Natural killer cell (primary cell): ENCODE results near the gene MPEG1. TPM values are rescaled to one million over a fixed set of nuclear protein-coding genes. Genes with fewer than 3 reads are reported as not detected.

Experiments used
- ATAC-seq, 3 donors: fragments of 150-1000 bp in 2 of 3; fragments of 200-7000 bp in 1 of 3; cut with Tn5 transposase; 1 replicate in 1 of 3; 2 replicates in 2 of 3; pipeline ENCODE4 v1.10.0; 2021; ENCODE audit warnings: mild to moderate bottlenecking in 2 of 3, moderate library complexity in 2 of 3
- DNase-seq, 2 donors: peaks; one replicate each; pipeline versions ENCODE4 v3.0.0 to v3.0.0-alpha.2; 2013 to 2021; ENCODE audit warnings: mixed read lengths in 1 of 2
- H3K27ac ChIP-seq: one replicate; pipeline ENCODE4 v1.5.1; 2013; ENCODE audit warnings: mild to moderate bottlenecking, low read length
- H3K27me3 ChIP-seq: one replicate; pipeline ENCODE4 v1.6.1; 2013; ENCODE audit warnings: low read length; ENCODE audit not compliant: control insufficient read depth, insufficient read depth
- H3K36me3 ChIP-seq: one replicate; pipeline ENCODE4 v1.6.1; 2013; ENCODE audit warnings: low read length; ENCODE audit not compliant: control insufficient read depth, insufficient read depth
- H3K4me1 ChIP-seq: one replicate; pipeline ENCODE4 v1.6.1; 2013; ENCODE audit warnings: low read length; ENCODE audit not compliant: control insufficient read depth, insufficient read depth
- H3K4me3 ChIP-seq: one replicate; pipeline ENCODE4 v1.5.1; 2013; ENCODE audit warnings: low read length
- H3K9me3 ChIP-seq: one replicate; pipeline ENCODE4 v1.6.1; 2013; ENCODE audit warnings: low read length; ENCODE audit not compliant: control insufficient read depth, insufficient read depth
- H3K27ac Mint-ChIP-seq, 2 donors: one replicate each; pipeline ENCODE4 v1.8.0; 2022; ENCODE audit warnings: mild to moderate bottlenecking in 2 of 2, mixed read lengths in 2 of 2, moderate library complexity in 1 of 2
- H3K27me3 Mint-ChIP-seq, 2 donors: one replicate each; pipeline ENCODE4 v1.8.0; 2022; ENCODE audit warnings: low read depth in 2 of 2, mixed read lengths in 2 of 2
- H3K36me3 Mint-ChIP-seq: one replicate; pipeline ENCODE4 v1.8.0; 2022; ENCODE audit warnings: mixed read lengths
- H3K4me1 Mint-ChIP-seq, 2 donors: one replicate each; pipeline ENCODE4 v1.8.0; 2022; ENCODE audit warnings: mixed read lengths in 2 of 2
- H3K4me3 Mint-ChIP-seq: one replicate; pipeline ENCODE4 v1.8.0; 2022; ENCODE audit warnings: mild to moderate bottlenecking, moderate library complexity, mixed read lengths
- H3K9me3 Mint-ChIP-seq, 2 donors: one replicate each; pipeline ENCODE4 v1.8.0; 2022; ENCODE audit warnings: mixed read lengths in 2 of 2
- WGBS: methylation state at CpG from one replicate; pipeline ENCODE4 v1.1.7; 2013; ENCODE audit warnings: missing lambda C conversion rate; ENCODE audit not compliant: insufficient coverage; 5-methylcytosine and 5-hydroxymethylcytosine counted together
- intact Hi-C: fragments of 100-400 bp; cut with micrococcal nuclease; formaldehyde crosslinking; loops from one replicate; pipeline ENCODE4 v1.14.2; 2022
- total RNA-seq, 4 donors: library from RNA; stranded (reverse); fragments of 120-200 nt in 1 of 4; gene quantifications; one replicate each; pipeline versions ENCODE4 v1.2.3 to v1.2.4, GENCODE V29; 2013 to 2022
- TF ChIP-seq, protein P1 (sequence below): fragments of 200-600 bp; IDR thresholded peaks from one replicate; pipeline ENCODE4 v1.8.0; 2022; ENCODE audit warnings: antibody characterized with exemption

Gene MPEG1
- total RNA-seq, 3 donors from 2014 or later (not counting 1 experiment from before 2014, with no cell fraction given) = 11.1 to 20.0 (median 19.6) TPM

DNA sequence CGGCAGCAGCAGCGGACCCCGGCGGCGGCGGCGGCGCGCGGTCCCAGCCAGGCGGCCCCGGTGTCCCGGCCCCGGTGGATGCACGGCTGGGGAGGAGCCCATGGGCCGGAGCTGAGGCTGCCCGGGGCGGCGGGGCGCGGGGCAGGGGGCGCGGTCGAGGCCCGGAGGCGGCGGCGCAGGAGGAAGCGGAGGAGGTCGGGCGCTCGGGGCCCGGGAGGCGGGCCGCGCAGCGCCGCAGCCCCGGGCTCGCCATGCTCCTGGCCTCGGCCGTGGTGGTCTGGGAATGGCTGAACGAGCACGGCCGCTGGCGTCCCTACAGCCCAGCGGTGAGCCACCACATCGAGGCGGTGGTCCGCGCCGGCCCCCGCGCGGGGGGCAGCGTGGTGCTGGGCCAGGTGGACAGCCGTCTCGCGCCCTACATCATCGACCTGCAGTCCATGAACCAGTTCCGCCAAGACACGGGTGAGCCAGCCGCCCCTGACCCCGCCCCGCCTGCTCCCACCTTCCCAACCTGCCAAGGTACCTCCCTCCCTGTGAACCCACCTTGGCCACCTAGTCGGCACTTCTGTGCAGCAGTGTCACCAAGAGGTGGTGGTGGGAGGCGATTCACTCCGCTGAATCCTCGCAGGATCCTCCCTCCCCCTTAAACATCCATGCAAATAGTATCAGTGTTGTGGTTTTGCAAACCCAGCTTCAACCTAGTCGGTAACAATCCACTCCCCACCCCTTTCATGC, 40.2 kb downstream of the MPEG1 start:
- H3K27ac ChIP-seq = no peak overlapping the region
- H3K4me3 ChIP-seq = peak overlapping the region; percentile 69
- Mint-ChIP-seq H3K9me3 (no peaks in the 10 kb centered on the region), H3K27me3 (peaks cover 19 to 27% of the 10 kb centered on the region in 2 donors), H3K4me3 (peak overlapping the region; percentile 88), H3K27ac (peak overlapping the region in 1 of 2 donors; percentile 40), H3K4me1 (peaks cover 7 to 9% of the 10 kb centered on the region in 2 donors), H3K36me3 (no peaks in the 10 kb centered on the region)
- peak; percentile 22 to 53 for DNase-seq
- peaks cover 9% of the 10 kb centered on the region for H3K27me3 ChIP-seq
- peak; percentile 8 to 36 (median 23) for ATAC-seq
- intact Hi-C loops = loop anchor here (5.0 kb wide), 1 partner anchor 510 kb away; no protein-coding TSS in a partner anchor
- TF ChIP-seq, protein P1, sequence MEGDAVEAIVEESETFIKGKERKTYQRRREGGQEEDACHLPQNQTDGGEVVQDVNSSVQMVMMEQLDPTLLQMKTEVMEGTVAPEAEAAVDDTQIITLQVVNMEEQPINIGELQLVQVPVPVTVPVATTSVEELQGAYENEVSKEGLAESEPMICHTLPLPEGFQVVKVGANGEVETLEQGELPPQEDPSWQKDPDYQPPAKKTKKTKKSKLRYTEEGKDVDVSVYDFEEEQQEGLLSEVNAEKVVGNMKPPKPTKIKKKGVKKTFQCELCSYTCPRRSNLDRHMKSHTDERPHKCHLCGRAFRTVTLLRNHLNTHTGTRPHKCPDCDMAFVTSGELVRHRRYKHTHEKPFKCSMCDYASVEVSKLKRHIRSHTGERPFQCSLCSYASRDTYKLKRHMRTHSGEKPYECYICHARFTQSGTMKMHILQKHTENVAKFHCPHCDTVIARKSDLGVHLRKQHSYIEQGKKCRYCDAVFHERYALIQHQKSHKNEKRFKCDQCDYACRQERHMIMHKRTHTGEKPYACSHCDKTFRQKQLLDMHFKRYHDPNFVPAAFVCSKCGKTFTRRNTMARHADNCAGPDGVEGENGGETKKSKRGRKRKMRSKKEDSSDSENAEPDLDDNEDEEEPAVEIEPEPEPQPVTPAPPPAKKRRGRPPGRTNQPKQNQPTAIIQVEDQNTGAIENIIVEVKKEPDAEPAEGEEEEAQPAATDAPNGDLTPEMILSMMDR = no peak
- under 1% methylated on average over 66 of the region's 70 CpGs for WGBS
- peaks cover 12% of the 10 kb centered on the region for H3K4me1 ChIP-seq
- H3K9me3 ChIP-seq = no peaks in the 10 kb centered on the region
- H3K36me3 ChIP-seq = no peaks in the 10 kb centered on the region

- ATAC-seq = peak; percentile 90 to 95 (median 91)
- Histone ChIP-seq H3K9me3 (no peaks in the 10 kb centered on the region), H3K4me3 (peak within 1 kb of the TSS; percentile 69), H3K27ac (peak within 1 kb of the TSS; percentile 39), H3K4me1 (peaks cover 12% of the 10 kb centered on the region), H3K27me3 (peaks cover 9% of the 10 kb centered on the region), H3K36me3 (no peaks in the 10 kb centered on the region)
- TF ChIP-seq, protein P1 = peak; percentile 84
- Mint-ChIP-seq H3K4me1 (peaks cover 7 to 9% of the 10 kb centered on the region in 2 donors), H3K9me3 (no peaks in the 10 kb centered on the region), H3K4me3 (peak within 1 kb of the TSS; percentile 88), H3K27ac (peak within 1 kb of the TSS in 1 of 2 donors; percentile 40), H3K36me3 (no peaks in the 10 kb centered on the region), H3K27me3 (peaks cover 14 to 19% of the 10 kb centered on the region in 2 donors)
- intact Hi-C loops = loop anchor here (1.0 to 5.0 kb wide), 4 partner anchors 29 to 511 kb away; partner anchors contain the start of gene FAM111A
- WGBS = under 1% methylated on average over 64 of the region's 64 CpGs
- peak; percentile 86 to 93 for DNase-seq
Measured at GRCh38 chr11:59171508-59172322, 41.0 kb downstream of the MPEG1 start, which contains the start of gene DTX4. Gene DTX4, plus strand, starts transcription at chr11:59172132. Its CDS starts 464 bp downstream, at chr11:59172596.

GRCh38 chr11:59164028-59164427, 48.7 kb downstream of the MPEG1 start:
- no peak for DNase-seq
- Mint-ChIP-seq H3K9me3 (no peaks in the 10 kb centered on the region), H3K4me1 (no peaks in the 10 kb centered on the region), H3K27ac (no peak overlapping the region), H3K4me3 (no peak overlapping the region), H3K27me3 (peaks cover 18 to 19% of the 10 kb centered on the region in 2 donors), H3K36me3 (no peaks in the 10 kb centered on the region)
- WGBS = 100% methylated on average over 2 of the region's 3 CpGs
- H3K27ac ChIP-seq = no peak overlapping the region
- TF ChIP-seq, protein P1 = no peak
- no peaks in the 10 kb centered on the region for H3K36me3 ChIP-seq
- H3K4me1 ChIP-seq = no peaks in the 10 kb centered on the region
- H3K4me3 ChIP-seq = no peak overlapping the region
- no peaks in the 10 kb centered on the region for H3K9me3 ChIP-seq
- peaks cover 5% of the 10 kb centered on the region for H3K27me3 ChIP-seq
- no peak for ATAC-seq
- intact Hi-C loops = no loop called here

Other genes starting within 250 kb of the MPEG1 start
- not detected for gene GLYATL1B, start 126.6 kb downstream of the MPEG1 start, total RNA-seq
- gene FAM111B, start 105.7 kb downstream of the MPEG1 start, total RNA-seq = 1 to 10 TPM; 1.2 to 1.9 (median 1.4) TPM
- gene FAM111A, start 70.1 kb downstream of the MPEG1 start, total RNA-seq = 100 to 1,000 TPM in 2 of 3 donors, 10 to 100 TPM in 1; 93.7 to 125 (median 102) TPM
- gene DTX4, start 40.8 kb downstream of the MPEG1 start, total RNA-seq = under 1 TPM; 0.21 to 0.90 (median 0.59) TPM
- not detected for gene OR5AN1, start 146.0 kb upstream of the MPEG1 start, total RNA-seq
- not detected for gene OR5A2, start 213.5 kb upstream of the MPEG1 start, total RNA-seq
- gene OR5A1, start 223.5 kb upstream of the MPEG1 start, total RNA-seq = not detected
- not detected for gene OR4D6, start 244.0 kb upstream of the MPEG1 start, total RNA-seq